Measurements from ENCODE around the gene METTL6. TPM values are rescaled to one million over a fixed set of nuclear protein-coding genes. Genes with fewer than 3 reads are reported as not detected.

METTL6 gene
- total and polyA plus RNA-seq, 8 donors: 14.7 to 37.3 (median 31.3) TPM

GRCh38 chr3:15405448-15406050 is 21.8 kb downstream of the METTL6 start:
- peak in 2 of 4 donors; percentile 25 to 52 for DNase-seq
- Histone ChIP-seq H3K36me3 (peaks cover 0 to 6% of the 10 kb centered on the region in 2 donors), H3K4me1 (peaks cover 0 to 24% of the 10 kb centered on the region in 2 donors), H3K27ac (no peak overlapping the region), H3K4me3 (no peak overlapping the region), H3K9me3 (no peaks in the 10 kb centered on the region), H3K27me3 (no peaks in the 10 kb centered on the region)
- ATAC-seq: peak; percentile 85
- peak; percentile 55 to 71 for TF ChIP-seq CTCF (IDR thresholded peaks at IDR 0.05)
- intact Hi-C loops (cut with DNase I): no loop called here

- Histone ChIP-seq H3K4me3 (no peak overlapping the region), H3K9me3 (no peaks in the 10 kb centered on the region), H3K27ac (no peak overlapping the region), H3K27me3 (no peaks in the 10 kb centered on the region), H3K36me3 (no peaks in the 10 kb centered on the region), H3K4me1 (peaks cover 0 to 22% of the 10 kb centered on the region in 2 donors)
- DNase-seq (no peak), ATAC-seq (no peak)
- intact Hi-C loops (cut with DNase I): no loop called here
- no peak for TF ChIP-seq CTCF (IDR thresholded peaks at IDR 0.05)
Observed at GRCh38 chr3:15404767-15405166, 22.6 kb downstream of the METTL6 start.

- intact Hi-C loops (cut with DNase I): no loop called here
- ATAC-seq (no peak), DNase-seq (no peak)
- no peak overlapping the region for H3K27ac ChIP-seq
- no peak for TF ChIP-seq CTCF (IDR thresholded peaks at IDR 0.05)
- no peaks in the 10 kb centered on the region for H3K36me3 ChIP-seq
- peaks cover 0 to 14% of the 10 kb centered on the region in 2 donors for H3K4me1 ChIP-seq
- no peak overlapping the region for H3K4me3 ChIP-seq
- no peaks in the 10 kb centered on the region for H3K27me3 ChIP-seq
- H3K9me3 ChIP-seq: no peaks in the 10 kb centered on the region
Observed at GRCh38 chr3:15403965-15404364, 23.4 kb downstream of the METTL6 start.

- no peak for ATAC-seq
- Histone ChIP-seq H3K4me1 (peaks cover 0 to 11% of the 10 kb centered on the region in 2 donors), H3K27me3 (no peaks in the 10 kb centered on the region), H3K9me3 (no peaks in the 10 kb centered on the region), H3K36me3 (no peaks in the 10 kb centered on the region), H3K4me3 (no peak overlapping the region), H3K27ac (no peak overlapping the region)
- intact Hi-C loops (cut with DNase I): no loop called here
- TF ChIP-seq CTCF (IDR thresholded peaks at IDR 0.05): no peak
- no peak for DNase-seq
Observed at GRCh38 chr3:15403495-15403894, 23.8 kb downstream of the METTL6 start.

GRCh38 chr3:15401936-15402335 is 25.4 kb downstream of the METTL6 start:
- DNase-seq: no peak
- Histone ChIP-seq H3K4me3 (no peak overlapping the region), H3K27me3 (no peaks in the 10 kb centered on the region), H3K27ac (no peak overlapping the region), H3K4me1 (peaks cover 0 to 11% of the 10 kb centered on the region in 2 donors), H3K36me3 (no peaks in the 10 kb centered on the region), H3K9me3 (no peaks in the 10 kb centered on the region)
- ATAC-seq: no peak
- intact Hi-C loops (cut with DNase I): no loop called here
- no peak for TF ChIP-seq CTCF (IDR thresholded peaks at IDR 0.05)

Data from left lung (tissue), 10 donors.